Uterine smooth muscle cell (primary cell): ENCODE results near the gene AHR. TPM values are rescaled to one million over a fixed set of nuclear protein-coding genes. Genes with fewer than 3 reads are reported as not detected.

Experiments
- total RNA-seq: library from RNA; depleted of rRNA; stranded (reverse); fragments of >200 nt; gene quantifications from 2 replicates; pipeline ENCODE4 v1.2.3, GENCODE V29; 2014

Gene AHR
- total RNA-seq = 45.6 and 62.3 TPM in 2 replicates

GRCh38 chr7:17298102-17298839 is at the start of gene AHR:
AHR (plus strand) TSS chr7:17298652; CDS start chr7:17299265, 613 bp downstream.

